Caco-2 (cell line): ENCODE measurements around the gene GPC6. TPM values are rescaled to one million over a fixed set of nuclear protein-coding genes. Genes with fewer than 3 reads are reported as not detected.

ENCODE experiments used
- BruUV-seq: library from RNA; stranded (reverse); fragments of 400-500 nt; replicated peaks from 2 replicates; lab custom pipeline; 2021; lab: Mats Ljungman, UMichigan
- CTCF ChIA-PET: fragments of 300-600 bp; sonication (Branson Sonifier 250); formaldehyde crosslinking; loops from one replicate; lab custom pipeline; 2022; ENCODE audit warnings: antibody characterized with exemption; lab: Charles Lee
- POLR2A ChIA-PET: fragments of 300-600 bp; sonication (Branson Sonifier 250); formaldehyde crosslinking; loops from one replicate; lab custom pipeline; 2022; ENCODE audit warnings: antibody characterized with exemption; lab: Charles Lee
- DNase-seq, 2 experiments: peaks; one replicate each; pipeline versions ENCODE4 v3.0.0 to v3.0.0-alpha.2; 2020 to 2022
- H3K27me3 ChIP-seq: replicated peaks from 2 replicates; pipeline ENCODE4 v1.6.0; 2011; ENCODE audit warnings: low read length; ENCODE audit not compliant: control insufficient read depth, insufficient read depth
- H3K36me3 ChIP-seq: 2 replicates; pipeline ENCODE4 v1.5.1; 2011; ENCODE audit warnings: low read length; ENCODE audit not compliant: control insufficient read depth, insufficient read depth
- H3K4me1 ChIP-seq: fragments of 250-450 bp; sonication (Bioruptor Pico); 2 replicates; pipeline ENCODE4 v1.5.1; 2020; ENCODE audit warnings: mild to moderate bottlenecking
- H3K4me3 ChIP-seq: 2 replicates; pipeline ENCODE4 v1.5.1; 2011; ENCODE audit warnings: low read depth, mild to moderate bottlenecking, control low read depth, low read length
- H3K9me3 ChIP-seq: fragments of 250-450 bp; sonication (Bioruptor Pico); 2 replicates; pipeline ENCODE4 v1.5.1; 2020; ENCODE audit warnings: mild to moderate bottlenecking, moderate library complexity
- H3K27ac Mint-ChIP-seq: one replicate; pipeline ENCODE4 v1.8.0; 2022; ENCODE audit warnings: mixed read lengths; ENCODE audit not compliant: unreplicated experiment
- H3K27me3 Mint-ChIP-seq: one replicate; pipeline ENCODE4 v1.8.0; 2022; ENCODE audit warnings: mixed read lengths; ENCODE audit not compliant: insufficient read depth, unreplicated experiment
- H3K36me3 Mint-ChIP-seq: one replicate; pipeline ENCODE4 v1.8.0; 2022; ENCODE audit warnings: mild to moderate bottlenecking, mixed read lengths; ENCODE audit not compliant: insufficient read depth, unreplicated experiment
- H3K4me1 Mint-ChIP-seq: one replicate; pipeline ENCODE4 v1.8.0; 2022; ENCODE audit warnings: low read depth, mixed read lengths; ENCODE audit not compliant: unreplicated experiment
- H3K4me3 Mint-ChIP-seq: one replicate; pipeline ENCODE4 v1.8.0; 2022; ENCODE audit warnings: mild to moderate bottlenecking, moderate library complexity, mixed read lengths; ENCODE audit not compliant: unreplicated experiment
- H3K9me3 Mint-ChIP-seq: one replicate; pipeline ENCODE4 v1.8.0; 2022; ENCODE audit warnings: mixed read lengths; ENCODE audit not compliant: unreplicated experiment
- CTCF ChIP-seq, 2 experiments: fragments of 200-600 bp in 1 of 2; IDR thresholded peaks; 1 replicate in 1 of 2; 2 replicates in 1 of 2; pipeline versions ENCODE4 v1.5.1 to v1.8.0; 2011 to 2022; ENCODE audit warnings: antibody characterized with exemption in 1 of 2, control low read depth in 1 of 2, inconsistent platforms in 1 of 2, low read depth in 1 of 2, low read length in 1 of 2, mild to moderate bottlenecking in 1 of 2, moderate library complexity in 1 of 2; ENCODE audit not compliant: insufficient read depth in 1 of 2, severe bottlenecking in 1 of 2, unreplicated experiment in 1 of 2
- intact Hi-C: fragments of 100-400 bp; cut with micrococcal nuclease; formaldehyde crosslinking; loops from one replicate; pipeline ENCODE4 v1.10.0; 2022; ENCODE audit not compliant: unreplicated experiment
- total RNA-seq: library from RNA; stranded (reverse); gene quantifications from 2 replicates; pipeline ENCODE4 v1.2.3, GENCODE V29; 2022

GPC6 gene
- total RNA-seq, 1 experiment from 2014 or later: 0.16 TPM

GRCh38 chr13:94218537-94218936, 991.9 kb downstream of the GPC6 start:
- Mint-ChIP-seq H3K27ac (no peak overlapping the region), H3K4me1 (no peaks in the 10 kb centered on the region), H3K36me3 (no peaks in the 10 kb centered on the region), H3K27me3 (no peaks in the 10 kb centered on the region), H3K9me3 (no peaks in the 10 kb centered on the region), H3K4me3 (no peak overlapping the region)
- Histone ChIP-seq H3K36me3 (no peaks in the 10 kb centered on the region), H3K4me3 (no peak overlapping the region), H3K27me3 (no peaks in the 10 kb centered on the region; the same call in 1 of the 2 replicates), H3K9me3 (no peaks in the 10 kb centered on the region), H3K4me1 (no peaks in the 10 kb centered on the region)
- POLR2A ChIA-PET: no interaction called here
- CTCF ChIA-PET: no interaction called here
- intact Hi-C loops: no loop called here
- TF ChIP-seq CTCF (IDR thresholded peaks at IDR 0.05; ENCODE audit: insufficient read depth in 1 of 2, low read depth in 1 of 2, low read length in 1 of 2, severe bottlenecking in 1 of 2, unreplicated experiment in 1 of 2): no peak
- BruUV-seq: no TSS peak
- no peak for DNase-seq

GRCh38 chr13:94218951-94219350, 992.3 kb downstream of the GPC6 start:
- CTCF ChIA-PET: no interaction called here
- DNase-seq: no peak
- no peak overlapping the region for H3K4me3 Mint-ChIP-seq
- no peaks in the 10 kb centered on the region for H3K36me3 Mint-ChIP-seq
- H3K27me3 ChIP-seq: no peaks in the 10 kb centered on the region; the same call in 1 of the 2 replicates
- no peaks in the 10 kb centered on the region for H3K4me1 Mint-ChIP-seq
- no peak overlapping the region for H3K4me3 ChIP-seq
- H3K27me3 Mint-ChIP-seq: no peaks in the 10 kb centered on the region
- intact Hi-C loops: no loop called here
- H3K9me3 ChIP-seq: no peaks in the 10 kb centered on the region
- no peak for TF ChIP-seq CTCF (IDR thresholded peaks at IDR 0.05; ENCODE audit: insufficient read depth in 1 of 2, low read depth in 1 of 2, low read length in 1 of 2, severe bottlenecking in 1 of 2, unreplicated experiment in 1 of 2)
- no peaks in the 10 kb centered on the region for H3K36me3 ChIP-seq
- POLR2A ChIA-PET: no interaction called here
- no peaks in the 10 kb centered on the region for H3K9me3 Mint-ChIP-seq
- H3K4me1 ChIP-seq: no peaks in the 10 kb centered on the region
- BruUV-seq: no TSS peak
- no peak overlapping the region for H3K27ac Mint-ChIP-seq

- no peaks in the 10 kb centered on the region; the same call in 1 of the 2 replicates for H3K27me3 ChIP-seq
- CTCF ChIA-PET: no interaction called here
- H3K4me1 ChIP-seq: no peaks in the 10 kb centered on the region
- H3K9me3 Mint-ChIP-seq: no peaks in the 10 kb centered on the region
- no peak overlapping the region for H3K4me3 Mint-ChIP-seq
- no peaks in the 10 kb centered on the region for H3K36me3 ChIP-seq
- no peaks in the 10 kb centered on the region for H3K27me3 Mint-ChIP-seq
- POLR2A ChIA-PET: no interaction called here
- DNase-seq: peak in 1 of 2 experiments; percentile 5
- no peak overlapping the region for H3K4me3 ChIP-seq
- H3K9me3 ChIP-seq: no peaks in the 10 kb centered on the region
- H3K4me1 Mint-ChIP-seq: no peaks in the 10 kb centered on the region
- intact Hi-C loops: loop anchor here (1.0 to 5.0 kb wide), 2 partner anchors 51 to 1507 kb away; no protein-coding TSS in a partner anchor
- no TSS peak for BruUV-seq
- H3K36me3 Mint-ChIP-seq: no peaks in the 10 kb centered on the region
- no peak overlapping the region for H3K27ac Mint-ChIP-seq
- TF ChIP-seq CTCF (IDR thresholded peaks at IDR 0.05; ENCODE audit: insufficient read depth in 1 of 2, low read depth in 1 of 2, low read length in 1 of 2, severe bottlenecking in 1 of 2, unreplicated experiment in 1 of 2): no peak
Measured at GRCh38 chr13:94224670-94225069, 998.1 kb downstream of the GPC6 start.
